ENCODE results near the gene RIBC2.
"Not testable (repeated sequence)": the region's sequence is repeated elsewhere in the genome, so short reads cannot be mapped to it uniquely, and the experiment has no call there.

Gene RIBC2

DNA sequence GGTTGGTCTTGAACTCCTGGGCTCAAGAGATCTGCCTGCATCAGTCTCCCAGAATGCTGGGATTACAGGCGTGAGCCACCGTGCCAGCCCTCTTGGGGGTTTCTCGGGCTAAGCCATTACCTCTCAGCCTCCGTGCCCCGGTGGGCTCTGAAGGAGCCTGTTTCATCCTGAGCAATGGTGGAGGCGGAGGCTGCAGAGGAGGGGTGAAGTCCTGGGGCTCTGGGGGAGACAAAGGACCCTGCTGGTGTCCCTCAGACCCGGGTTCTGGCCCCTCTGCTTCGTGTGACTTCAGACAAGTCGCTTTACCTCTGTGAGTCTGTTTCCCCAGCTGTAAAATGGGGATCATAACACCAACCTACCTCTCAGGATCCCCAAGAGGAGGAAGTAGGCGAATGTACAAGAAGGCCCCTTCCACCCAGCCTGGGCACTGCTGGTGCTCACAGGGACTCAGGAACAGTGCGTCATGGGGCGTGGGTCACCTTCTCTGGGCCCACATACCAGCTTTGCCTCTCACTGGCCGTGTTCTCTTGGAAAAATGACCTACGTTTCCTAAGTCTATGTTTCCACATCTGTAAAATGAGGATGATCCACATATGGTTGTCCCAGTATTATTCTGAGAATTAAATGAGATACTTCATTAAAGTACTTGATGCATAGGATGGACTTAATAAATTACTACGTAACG is 36.8 kb downstream of the RIBC2 start:
- DNase-seq (ENCODE audit: low read depth) = no peak

DNA sequence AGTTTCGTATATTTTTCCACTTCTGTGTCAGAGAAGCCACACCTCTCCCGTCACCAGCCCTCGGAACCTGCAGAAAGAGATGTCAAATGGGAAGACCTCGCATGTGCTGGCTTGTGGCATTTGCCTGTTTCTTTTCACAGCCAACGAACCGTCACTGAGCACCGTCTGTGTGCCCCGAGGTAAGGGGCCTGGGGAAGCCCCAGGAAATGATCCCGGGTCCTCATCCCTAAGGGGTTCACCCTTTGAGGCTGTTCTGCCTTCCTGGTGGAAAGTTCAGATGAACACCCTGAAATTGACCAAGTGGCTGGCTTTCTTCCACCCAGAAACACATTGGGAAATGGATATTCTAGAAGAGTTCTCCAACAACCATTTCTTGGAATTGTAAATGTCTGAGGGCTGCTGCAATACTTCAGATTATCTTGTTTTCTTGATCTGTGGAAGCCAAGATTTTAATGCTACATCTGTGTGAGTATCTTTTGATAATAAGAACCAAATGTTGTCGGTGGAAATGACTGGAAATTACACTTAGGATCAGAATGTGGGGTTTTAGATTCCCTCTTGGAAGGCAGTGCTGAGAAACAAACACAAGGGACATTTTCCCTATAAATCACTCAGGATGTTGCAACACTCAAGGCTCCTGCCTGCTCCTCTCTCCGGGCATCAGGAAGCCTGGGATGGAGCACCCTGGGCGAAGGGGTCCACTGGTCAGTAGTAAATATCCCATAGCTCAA is 37.6 kb downstream of the RIBC2 start:
- DNase-seq (ENCODE audit: low read depth) = peak; percentile 98

DNA sequence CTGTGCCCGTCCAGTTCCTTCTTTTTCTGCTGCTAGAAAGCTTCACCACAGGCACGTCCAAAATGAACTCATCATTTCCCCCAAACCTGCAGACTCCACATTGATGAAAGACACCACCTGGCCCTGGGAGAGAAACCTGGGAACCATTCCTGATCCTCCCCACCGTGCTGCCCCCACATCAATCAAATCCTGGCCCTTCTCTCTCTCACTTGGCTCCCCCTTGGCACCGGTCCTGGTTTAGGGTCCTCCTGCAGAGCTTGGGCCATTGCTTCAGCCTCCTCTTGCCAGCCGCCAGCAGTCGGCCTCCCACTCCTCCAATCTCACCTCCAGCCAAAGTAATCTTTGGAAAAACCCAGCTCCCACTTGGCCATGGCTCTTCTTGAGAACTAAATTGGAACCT is 38.5 kb downstream of the RIBC2 start:
- no peak for DNase-seq (ENCODE audit: low read depth)

DNA sequence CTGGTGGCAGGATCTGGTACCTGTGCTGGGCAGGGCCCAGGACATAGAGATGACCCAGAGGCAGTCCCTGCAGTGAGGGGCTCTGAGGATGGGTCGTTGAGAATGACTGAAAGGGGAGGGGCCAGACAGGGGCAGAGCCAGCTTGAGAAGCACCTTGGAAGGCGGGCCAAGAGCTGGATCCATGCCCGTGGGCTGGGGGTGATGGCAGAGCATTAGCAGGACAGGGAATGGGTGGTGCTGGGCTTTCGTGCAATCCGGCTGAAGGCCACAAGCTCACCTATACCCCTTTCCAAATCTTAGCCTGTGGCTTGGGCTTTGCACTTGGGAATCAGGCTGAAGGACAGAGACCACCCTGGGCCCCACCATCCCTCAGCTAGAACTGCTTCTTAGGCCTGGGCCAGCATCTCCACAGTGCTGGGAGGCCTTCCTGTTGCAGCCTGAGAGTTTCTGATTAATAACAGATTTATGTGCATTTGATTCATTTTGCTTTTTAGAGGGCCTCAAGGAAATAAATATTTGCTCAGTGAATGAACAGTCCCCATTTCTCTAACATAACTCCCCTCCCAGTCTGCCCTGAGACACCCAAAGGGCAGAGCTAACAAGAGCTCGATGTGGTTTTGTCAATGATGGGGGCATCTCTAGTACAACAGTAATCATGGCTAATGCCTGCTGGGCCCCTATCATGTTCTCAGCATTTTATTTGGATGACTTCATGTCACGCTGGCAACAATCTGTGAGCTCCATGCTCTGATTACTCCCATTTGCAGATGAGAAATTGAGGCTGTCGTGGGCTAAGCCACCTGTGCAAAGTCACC is 39.3 kb downstream of the RIBC2 start:
- DNase-seq (ENCODE audit: low read depth) = peak; percentile 95

DNA sequence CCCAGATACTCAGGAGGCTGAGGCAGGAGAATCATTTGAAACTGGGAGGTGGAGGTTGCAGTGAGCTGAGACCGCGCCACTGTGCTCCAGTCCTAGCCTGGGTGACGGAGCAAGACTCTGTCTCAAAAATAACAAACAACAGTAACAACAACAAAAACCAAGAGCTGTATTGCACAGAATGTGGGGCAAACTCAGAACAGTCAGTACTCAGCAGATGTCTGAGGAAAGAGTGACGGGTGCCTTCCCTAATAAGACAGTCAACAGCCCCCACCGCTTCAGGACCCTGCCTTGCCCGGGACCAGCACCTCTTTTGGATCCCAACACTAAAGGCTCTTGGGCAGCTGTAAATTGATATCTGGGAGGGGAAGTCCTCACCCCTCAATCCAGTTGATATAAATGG is 40.3 kb downstream of the RIBC2 start:
- peak; percentile 91 for DNase-seq (ENCODE audit: low read depth)

DNA sequence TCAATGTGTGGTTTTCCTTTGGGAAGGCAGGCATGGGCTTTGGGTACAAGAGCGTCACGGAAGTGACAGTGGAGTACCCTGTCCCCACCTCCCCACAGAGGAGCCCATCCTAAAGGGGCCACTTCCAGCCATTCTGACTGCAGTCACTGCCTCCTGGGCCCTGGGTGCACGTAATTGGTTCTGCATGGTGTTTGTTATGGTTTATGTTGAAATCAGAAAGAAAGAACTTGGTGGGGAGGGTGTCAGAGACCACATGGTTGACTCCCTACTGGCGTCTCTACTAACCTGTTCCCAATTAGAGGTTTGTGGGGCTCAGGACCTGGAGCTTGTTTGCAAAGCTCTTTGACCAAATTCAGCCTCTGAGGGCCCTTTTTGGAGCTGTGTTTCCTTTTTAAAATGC is 40.8 kb downstream of the RIBC2 start:
- DNase-seq (ENCODE audit: low read depth) = peak; percentile 96

DNA sequence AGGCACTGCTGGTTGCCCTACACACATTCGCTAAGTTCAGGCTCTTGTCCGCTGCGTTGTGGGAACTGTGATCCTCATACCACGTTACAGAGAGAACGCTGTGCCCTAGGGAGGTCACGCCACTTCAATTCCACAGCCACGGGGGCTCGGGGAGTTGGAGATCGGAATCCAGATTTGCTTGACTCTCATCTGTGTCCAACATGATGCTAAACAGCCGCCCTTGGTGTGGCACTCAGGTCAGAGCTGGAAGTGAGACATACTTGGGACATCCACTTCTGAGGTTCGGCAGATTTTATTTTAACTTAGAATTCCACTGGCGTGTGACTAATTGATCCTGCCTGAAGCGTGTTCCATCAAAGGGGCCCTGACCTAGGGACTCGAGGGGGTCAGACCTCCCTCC is 41.7 kb downstream of the RIBC2 start:
- DNase-seq (ENCODE audit: low read depth) = peak; percentile 35

DNA sequence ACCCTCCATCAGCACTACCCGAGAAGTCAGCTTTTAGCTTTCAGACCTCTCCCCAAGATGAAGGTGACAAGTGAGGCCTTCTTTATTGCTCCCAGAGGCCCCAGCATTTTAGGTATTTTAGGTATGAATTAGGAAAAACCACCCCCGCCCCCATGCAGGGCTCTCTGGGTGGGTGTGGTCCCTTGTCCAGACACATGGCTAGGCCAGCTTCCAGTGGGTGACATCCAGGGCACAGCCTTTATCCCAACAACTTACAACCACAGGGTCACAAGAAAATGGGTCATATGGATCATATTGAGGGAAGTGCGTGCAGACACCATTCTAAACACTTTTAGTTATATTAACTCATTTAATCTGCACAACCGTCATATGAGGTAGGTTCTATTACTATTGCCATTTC is 42.1 kb downstream of the RIBC2 start:
- no peak for DNase-seq (ENCODE audit: low read depth)

DNA sequence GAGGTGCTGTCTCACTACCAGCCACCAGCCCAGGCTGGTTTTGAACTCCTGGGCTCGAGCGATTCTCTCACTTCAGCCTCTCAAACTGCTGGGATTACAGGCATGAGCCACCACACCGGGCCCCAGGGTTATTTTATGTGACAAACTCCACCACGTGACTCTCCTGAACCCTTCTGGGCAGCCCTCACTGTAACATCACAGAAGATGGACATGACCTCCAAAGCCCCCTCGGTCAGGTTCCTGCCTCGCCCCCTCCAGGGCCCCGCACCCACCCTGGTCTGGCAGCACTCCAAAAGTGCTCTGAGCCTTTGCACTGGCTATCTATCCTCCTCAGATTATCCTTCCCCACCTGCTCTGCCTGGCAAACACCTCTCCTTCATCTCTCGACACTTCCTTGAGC is 43.3 kb downstream of the RIBC2 start:
- DNase-seq (ENCODE audit: low read depth) = no peak

DNA sequence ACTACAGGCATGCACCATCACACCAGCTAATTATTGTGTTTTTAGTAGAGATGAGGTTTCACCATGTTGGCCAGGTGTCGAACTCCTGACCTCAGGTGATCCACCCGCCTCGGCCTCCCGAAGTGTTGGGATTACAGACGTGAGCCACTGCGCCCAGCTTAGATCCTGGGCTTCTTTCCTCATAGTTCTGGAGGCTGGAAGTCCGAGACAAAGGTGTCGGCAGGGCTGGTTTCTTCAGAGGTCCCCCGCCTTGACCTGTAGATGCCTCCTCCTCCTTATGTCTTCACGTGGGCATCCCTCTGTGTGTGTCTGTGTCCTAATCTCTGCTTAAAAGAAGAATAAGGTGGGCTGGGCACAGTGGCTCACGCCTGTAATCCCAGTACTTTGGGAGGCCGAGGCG is 45.0 kb downstream of the RIBC2 start:
- DNase-seq (ENCODE audit: low read depth) = no peak

DNA sequence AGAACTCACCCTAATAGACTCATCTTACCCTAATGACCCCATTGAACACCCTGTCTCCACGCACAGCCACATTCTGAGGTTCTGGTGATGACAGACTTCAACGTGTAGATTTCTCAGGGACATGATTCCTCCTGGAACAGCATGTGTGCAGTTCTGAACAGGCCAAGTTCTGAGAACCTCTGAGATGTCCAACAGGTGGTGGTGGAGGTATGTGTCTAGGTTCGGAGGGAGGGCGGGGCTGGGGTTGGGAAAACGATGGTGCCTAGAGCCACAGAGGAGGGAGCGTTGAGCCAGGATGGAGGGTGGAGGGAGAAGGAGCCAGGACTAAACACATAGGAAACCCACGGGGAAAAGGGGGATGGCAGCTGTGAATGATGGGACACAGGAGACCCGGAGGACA is 45.7 kb downstream of the RIBC2 start:
- DNase-seq (ENCODE audit: low read depth) = no peak

DNA sequence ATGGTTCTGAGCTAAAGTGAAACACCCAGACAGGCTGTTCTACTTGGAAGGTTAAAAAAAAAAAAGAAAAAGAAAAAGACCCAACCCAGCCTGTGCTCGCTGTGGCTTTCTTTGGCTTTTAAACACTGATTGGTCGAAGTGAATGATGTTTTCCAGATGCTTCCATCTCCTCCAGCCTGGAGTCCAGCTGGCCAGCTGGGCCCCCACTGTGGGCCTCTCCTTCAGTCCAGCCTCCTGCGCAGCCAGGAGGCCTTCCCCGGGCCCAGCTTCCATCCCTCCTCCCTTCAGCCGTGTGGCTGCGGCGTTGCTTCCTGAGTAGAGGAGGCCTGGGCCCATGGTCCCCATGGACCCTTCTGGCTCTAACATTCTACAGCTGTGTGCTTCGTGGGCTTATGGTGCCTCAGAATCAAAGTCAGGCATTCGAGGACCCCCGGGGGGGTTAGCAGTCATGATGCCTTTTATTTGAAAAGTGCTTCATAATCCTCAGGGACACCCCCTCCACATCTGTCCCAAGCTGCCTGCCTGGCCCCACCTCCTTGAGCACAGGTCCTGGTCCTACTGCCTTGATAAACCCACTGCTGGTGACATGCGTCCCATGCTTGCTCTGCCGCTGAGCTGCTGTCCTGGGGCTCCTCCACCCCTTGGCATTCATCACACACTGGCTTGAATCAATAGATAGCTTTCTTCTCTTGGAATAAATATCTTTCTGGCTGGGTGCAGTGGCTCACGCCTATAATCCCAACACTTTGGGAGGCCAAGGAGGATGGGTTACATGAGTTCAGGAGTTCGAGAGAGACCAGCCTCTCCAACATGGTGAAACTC is 47.0 kb downstream of the RIBC2 start:
- DNase-seq (ENCODE audit: low read depth) = peak; percentile 91

DNA sequence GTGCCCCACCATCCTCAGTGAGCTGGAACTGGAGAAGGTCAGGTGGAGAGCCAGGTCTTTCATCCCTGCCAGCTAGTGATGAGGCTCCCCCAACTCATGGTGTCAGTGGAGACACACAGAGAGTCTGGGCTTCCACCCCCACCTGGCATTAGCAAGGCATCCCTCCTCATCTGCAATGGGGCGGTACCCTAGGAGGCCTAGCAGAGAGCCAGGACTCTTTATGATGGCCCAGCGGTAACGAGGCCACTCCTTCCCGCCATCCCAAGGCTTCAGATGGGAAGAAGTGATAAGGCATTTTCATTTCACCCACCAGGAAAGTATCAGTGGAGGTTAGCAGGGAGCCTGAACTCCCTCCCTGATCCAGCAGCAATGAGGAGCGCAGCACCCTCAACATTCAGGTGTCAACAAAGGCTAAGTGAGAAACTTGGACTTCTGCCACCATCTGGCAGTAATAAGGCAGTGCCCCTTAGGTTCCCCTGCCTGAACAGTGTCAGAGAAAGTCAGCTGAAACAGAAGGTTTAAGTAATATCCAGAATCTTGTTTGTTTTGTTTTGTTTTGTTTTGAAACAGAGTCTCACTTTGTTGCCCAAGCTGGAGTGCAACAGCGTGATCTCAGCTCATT is 48.7 kb downstream of the RIBC2 start:
- peak; percentile 42 for DNase-seq (ENCODE audit: low read depth)

DNA sequence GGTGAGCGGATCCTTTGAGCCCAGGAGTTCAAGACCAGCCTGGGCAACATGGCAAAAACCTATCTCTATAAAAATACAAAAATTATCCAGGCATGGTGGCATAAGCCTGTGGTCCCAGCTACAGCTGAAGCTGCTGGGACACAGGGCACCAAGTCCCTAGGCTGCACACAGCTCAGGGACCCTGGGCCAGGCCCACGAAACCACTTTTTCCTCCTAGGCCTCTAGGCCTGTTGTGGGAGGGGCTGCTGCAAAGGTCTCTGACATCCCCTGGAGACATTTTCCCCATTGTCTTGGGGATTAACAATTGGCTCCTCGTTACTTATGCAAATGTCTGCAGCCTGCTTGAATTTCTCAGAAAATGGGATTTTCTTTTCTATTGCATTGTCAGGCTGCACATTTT is 50.2 kb downstream of the RIBC2 start:
- DNase-seq (ENCODE audit: low read depth) = not testable (repeated sequence)

DNA sequence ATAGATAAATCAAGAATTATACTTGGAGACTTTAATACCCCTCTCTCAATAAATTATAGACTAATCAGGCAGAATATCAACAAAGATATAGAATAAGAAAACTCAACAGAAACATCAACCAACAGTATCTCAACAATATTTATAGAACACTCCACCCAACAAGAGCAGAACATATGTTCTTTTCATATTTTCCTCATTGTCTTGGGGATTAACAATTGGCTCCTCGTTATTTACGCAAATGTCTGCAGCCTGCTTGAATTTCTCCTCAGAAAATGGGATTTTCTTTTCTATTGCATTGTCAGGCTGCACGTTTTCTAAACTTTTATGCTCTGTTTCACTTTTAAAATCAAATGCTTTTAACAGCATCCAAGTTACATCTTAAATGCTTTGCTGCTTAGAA is 52.1 kb downstream of the RIBC2 start:
- no peak for DNase-seq (ENCODE audit: low read depth)

DNA sequence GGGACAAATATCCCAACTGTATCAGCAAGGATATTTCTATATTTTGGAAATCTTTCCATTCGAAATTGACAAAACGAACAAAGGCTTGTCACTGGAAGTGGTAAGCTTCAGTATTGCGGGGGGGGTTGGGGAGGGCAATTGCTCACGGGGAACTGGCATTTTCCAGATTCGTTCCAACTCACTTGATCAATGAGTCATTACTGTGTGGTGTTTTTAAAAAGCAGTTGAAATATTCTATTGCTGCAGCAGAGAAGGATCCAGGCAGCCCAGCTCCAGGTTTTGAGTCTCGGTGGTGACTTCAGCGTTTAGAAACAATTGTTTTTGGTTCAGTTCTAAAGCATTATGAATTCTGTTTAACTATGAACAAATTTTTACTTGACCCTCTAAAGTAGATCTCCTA is 55.4 kb downstream of the RIBC2 start:
- peak; percentile 86 for DNase-seq (ENCODE audit: low read depth)

DNA sequence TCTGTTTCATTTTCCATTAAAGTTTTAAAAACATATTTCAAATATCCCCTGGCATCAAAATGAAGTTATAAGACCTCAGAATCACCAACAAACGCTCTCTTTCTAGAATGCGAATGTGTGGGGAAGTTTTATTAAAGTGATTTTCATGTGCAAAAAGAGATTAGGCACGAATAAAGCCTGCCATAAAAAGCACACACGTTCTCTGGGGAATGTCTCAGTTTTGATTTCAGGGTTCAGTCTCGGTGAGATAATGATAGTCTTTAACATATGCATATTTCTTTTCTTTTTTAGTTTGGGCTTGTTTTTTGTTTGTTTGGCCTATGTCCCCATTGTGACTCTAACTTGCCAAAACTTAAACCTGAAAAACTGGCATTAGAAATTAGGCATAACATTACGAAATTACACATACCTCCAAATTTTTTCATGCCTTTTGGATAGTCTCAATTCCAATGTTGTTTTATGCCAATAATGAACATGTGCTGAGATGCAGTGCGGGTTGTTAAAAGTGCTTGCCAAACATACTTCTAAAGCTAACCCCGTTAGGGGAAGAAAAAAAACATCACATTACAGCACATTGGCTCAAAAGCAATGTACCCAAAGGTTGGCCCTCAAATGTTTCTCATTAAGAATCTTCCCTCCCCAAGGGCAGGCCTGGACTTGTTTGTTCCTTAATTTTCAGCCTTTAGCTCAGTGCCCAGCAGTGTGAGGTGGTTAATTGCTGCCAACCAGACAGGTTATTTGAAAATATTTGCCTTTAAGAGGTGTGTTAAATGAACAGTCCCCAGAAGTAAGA is 56.0 kb downstream of the RIBC2 start:
- DNase-seq (ENCODE audit: low read depth) = peak; percentile 98

DNA sequence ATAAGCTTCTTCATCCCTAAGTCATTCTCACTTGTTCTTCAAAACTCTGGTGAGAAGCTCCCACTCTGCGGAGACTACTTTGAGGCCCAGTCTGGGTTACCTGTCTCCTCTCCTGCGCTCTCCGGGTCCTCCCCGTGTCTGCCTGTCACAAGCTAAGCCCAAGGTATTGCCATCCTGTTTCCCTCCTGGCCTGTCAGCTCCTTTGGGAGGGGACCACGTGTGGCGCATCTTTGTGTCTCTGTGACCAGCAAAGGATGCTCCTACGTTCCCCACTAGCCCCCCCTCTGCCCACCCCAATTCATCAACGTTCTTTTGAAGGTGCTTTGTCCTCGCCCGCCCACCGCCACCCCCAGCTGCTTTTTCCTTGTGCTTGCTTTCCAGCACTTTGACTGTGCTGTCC is 57.4 kb downstream of the RIBC2 start:
- DNase-seq (ENCODE audit: low read depth) = no peak

DNA sequence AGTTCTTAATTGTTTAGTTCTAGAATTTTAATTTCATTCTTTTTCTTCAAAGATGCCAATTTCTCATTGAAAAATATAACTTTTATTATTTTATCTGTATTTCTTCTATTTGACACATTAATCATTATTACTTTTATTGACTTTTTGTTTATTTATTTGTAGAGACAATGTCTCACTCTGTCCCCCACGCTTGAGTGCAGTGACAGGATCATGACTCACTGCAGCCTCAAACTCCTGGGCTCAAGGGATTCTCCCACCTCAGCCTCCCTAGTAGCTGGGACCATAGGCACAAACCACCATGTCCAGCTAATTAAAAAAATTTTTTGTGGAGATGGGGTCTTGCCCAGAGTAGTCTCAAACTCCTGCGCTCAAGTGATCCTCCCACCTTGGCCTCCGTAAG is 58.9 kb downstream of the RIBC2 start:
- DNase-seq (ENCODE audit: low read depth) = no peak

DNA sequence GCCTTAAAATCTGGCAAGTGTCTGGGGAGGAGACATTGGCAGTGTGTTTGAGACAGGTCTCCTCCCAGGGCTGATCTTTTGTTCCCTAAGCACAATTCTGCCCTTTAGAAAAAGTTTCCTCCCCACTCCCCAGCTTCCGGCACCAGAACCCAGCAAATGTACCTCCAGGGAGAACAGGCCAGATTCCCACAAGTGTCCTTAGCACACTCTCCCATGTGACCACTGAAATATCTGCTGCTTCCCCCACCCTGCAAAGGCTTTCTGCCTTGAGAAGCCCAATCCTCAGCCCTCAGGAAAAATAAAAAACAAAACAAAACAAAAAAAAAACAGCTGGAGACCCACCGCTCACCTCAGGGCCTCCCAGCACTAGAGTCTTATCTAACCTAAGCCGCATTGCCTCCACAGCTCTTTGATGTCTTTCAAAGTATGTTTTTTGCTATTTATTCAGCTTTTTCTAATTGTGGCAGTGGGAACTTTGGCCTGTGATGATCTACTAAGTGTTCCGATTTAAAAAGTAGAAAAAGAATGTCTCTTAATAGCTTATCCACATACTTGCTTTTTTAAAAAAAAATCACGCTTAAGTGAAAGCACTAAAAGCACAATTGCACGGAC is 60.2 kb downstream of the RIBC2 start:
- DNase-seq (ENCODE audit: low read depth) = peak; percentile 67

Measured in fibroblast of gingiva (primary cell).